Caco-2 (cell line): ENCODE data around the gene KRT6C. TPM values are rescaled to one million over a fixed set of nuclear protein-coding genes. Genes with fewer than 3 reads are reported as not detected.
"Not testable (repeated sequence)": the region's sequence is repeated elsewhere in the genome, so short reads cannot be mapped to it uniquely, and the experiment has no call there.

Source experiments
- BruUV-seq: library from RNA; stranded (reverse); fragments of 400-500 nt; replicated peaks from 2 replicates; lab custom pipeline; 2021; lab: Mats Ljungman, UMichigan
- CTCF ChIA-PET: fragments of 300-600 bp; sonication (Branson Sonifier 250); formaldehyde crosslinking; loops from one replicate; lab custom pipeline; 2022; ENCODE audit warnings: antibody characterized with exemption; lab: Charles Lee
- POLR2A ChIA-PET: fragments of 300-600 bp; sonication (Branson Sonifier 250); formaldehyde crosslinking; loops from one replicate; lab custom pipeline; 2022; ENCODE audit warnings: antibody characterized with exemption; lab: Charles Lee
- DNase-seq, 2 experiments: peaks; one replicate each; pipeline versions ENCODE4 v3.0.0 to v3.0.0-alpha.2; 2020 to 2022
- H3K27me3 ChIP-seq: replicated peaks from 2 replicates; pipeline ENCODE4 v1.6.0; 2011; ENCODE audit warnings: low read length; ENCODE audit not compliant: control insufficient read depth, insufficient read depth
- H3K36me3 ChIP-seq: 2 replicates; pipeline ENCODE4 v1.5.1; 2011; ENCODE audit warnings: low read length; ENCODE audit not compliant: control insufficient read depth, insufficient read depth
- H3K4me1 ChIP-seq: fragments of 250-450 bp; sonication (Bioruptor Pico); 2 replicates; pipeline ENCODE4 v1.5.1; 2020; ENCODE audit warnings: mild to moderate bottlenecking
- H3K4me3 ChIP-seq: 2 replicates; pipeline ENCODE4 v1.5.1; 2011; ENCODE audit warnings: low read depth, mild to moderate bottlenecking, control low read depth, low read length
- H3K9me3 ChIP-seq: fragments of 250-450 bp; sonication (Bioruptor Pico); 2 replicates; pipeline ENCODE4 v1.5.1; 2020; ENCODE audit warnings: mild to moderate bottlenecking, moderate library complexity
- H3K27ac Mint-ChIP-seq: one replicate; pipeline ENCODE4 v1.8.0; 2022; ENCODE audit warnings: mixed read lengths; ENCODE audit not compliant: unreplicated experiment
- H3K27me3 Mint-ChIP-seq: one replicate; pipeline ENCODE4 v1.8.0; 2022; ENCODE audit warnings: mixed read lengths; ENCODE audit not compliant: insufficient read depth, unreplicated experiment
- H3K36me3 Mint-ChIP-seq: one replicate; pipeline ENCODE4 v1.8.0; 2022; ENCODE audit warnings: mild to moderate bottlenecking, mixed read lengths; ENCODE audit not compliant: insufficient read depth, unreplicated experiment
- H3K4me1 Mint-ChIP-seq: one replicate; pipeline ENCODE4 v1.8.0; 2022; ENCODE audit warnings: low read depth, mixed read lengths; ENCODE audit not compliant: unreplicated experiment
- H3K4me3 Mint-ChIP-seq: one replicate; pipeline ENCODE4 v1.8.0; 2022; ENCODE audit warnings: mild to moderate bottlenecking, moderate library complexity, mixed read lengths; ENCODE audit not compliant: unreplicated experiment
- H3K9me3 Mint-ChIP-seq: one replicate; pipeline ENCODE4 v1.8.0; 2022; ENCODE audit warnings: mixed read lengths; ENCODE audit not compliant: unreplicated experiment
- CTCF ChIP-seq, 2 experiments: fragments of 200-600 bp in 1 of 2; IDR thresholded peaks; 1 replicate in 1 of 2; 2 replicates in 1 of 2; pipeline versions ENCODE4 v1.5.1 to v1.8.0; 2011 to 2022; ENCODE audit warnings: antibody characterized with exemption in 1 of 2, control low read depth in 1 of 2, inconsistent platforms in 1 of 2, low read depth in 1 of 2, low read length in 1 of 2, mild to moderate bottlenecking in 1 of 2, moderate library complexity in 1 of 2; ENCODE audit not compliant: insufficient read depth in 1 of 2, severe bottlenecking in 1 of 2, unreplicated experiment in 1 of 2
- intact Hi-C: fragments of 100-400 bp; cut with micrococcal nuclease; formaldehyde crosslinking; loops from one replicate; pipeline ENCODE4 v1.10.0; 2022; ENCODE audit not compliant: unreplicated experiment
- total RNA-seq: library from RNA; stranded (reverse); gene quantifications from 2 replicates; pipeline ENCODE4 v1.2.3, GENCODE V29; 2022

KRT6C gene
- total RNA-seq, 1 experiment from 2014 or later = not detected

- Histone ChIP-seq H3K4me3 (no peak overlapping the region), H3K36me3 (no peaks in the 10 kb centered on the region), H3K9me3 (peaks cover 8% of the 10 kb centered on the region; the same call in 1 of the 2 replicates), H3K4me1 (no peaks in the 10 kb centered on the region), H3K27me3 (no peaks in the 10 kb centered on the region)
- H3K9me3 Mint-ChIP-seq = peaks cover 12% of the 10 kb centered on the region
- H3K27ac Mint-ChIP-seq = no peak overlapping the region
- CTCF ChIA-PET = no interaction called here
- H3K36me3 Mint-ChIP-seq = no peaks in the 10 kb centered on the region
- TF ChIP-seq CTCF (IDR thresholded peaks at IDR 0.05; ENCODE audit: insufficient read depth in 1 of 2, low read depth in 1 of 2, low read length in 1 of 2, severe bottlenecking in 1 of 2, unreplicated experiment in 1 of 2) = no peak
- no peaks in the 10 kb centered on the region for H3K4me1 Mint-ChIP-seq
- BruUV-seq = no TSS peak
- no peak overlapping the region for H3K4me3 Mint-ChIP-seq
- intact Hi-C loops = no loop called here
- DNase-seq = no peak
- POLR2A ChIA-PET = no interaction called here
- H3K27me3 Mint-ChIP-seq = peaks cover 27% of the 10 kb centered on the region
Measured at GRCh38 chr12:52488736-52489135, 15.1 kb upstream of the KRT6C start.

- H3K4me1 Mint-ChIP-seq, H3K4me1 ChIP-seq, H3K36me3 ChIP-seq, BruUV-seq, intact Hi-C loops, H3K4me3 ChIP-seq, DNase-seq, H3K36me3 Mint-ChIP-seq, H3K27ac Mint-ChIP-seq, H3K27me3 ChIP-seq, POLR2A ChIA-PET, CTCF ChIA-PET, H3K4me3 Mint-ChIP-seq, H3K9me3 ChIP-seq: not testable (repeated sequence)
- peaks cover 31% of the 10 kb centered on the region for H3K27me3 Mint-ChIP-seq
- H3K9me3 Mint-ChIP-seq = peaks cover 12% of the 10 kb centered on the region
Measured at GRCh38 chr12:52487744-52488443, 14.3 kb upstream of the KRT6C start.

- no peak for TF ChIP-seq CTCF (IDR thresholded peaks at IDR 0.05; ENCODE audit: insufficient read depth in 1 of 2, low read depth in 1 of 2, low read length in 1 of 2, severe bottlenecking in 1 of 2, unreplicated experiment in 1 of 2)
- no peaks in the 10 kb centered on the region for H3K36me3 Mint-ChIP-seq
- no peak overlapping the region for H3K27ac Mint-ChIP-seq
- H3K4me3 Mint-ChIP-seq = no peak overlapping the region
- no peaks in the 10 kb centered on the region for H3K4me1 ChIP-seq
- no peak overlapping the region for H3K4me3 ChIP-seq
- no peaks in the 10 kb centered on the region for H3K4me1 Mint-ChIP-seq
- H3K36me3 ChIP-seq = no peaks in the 10 kb centered on the region
- peaks cover 8% of the 10 kb centered on the region; the same call in 1 of the 2 replicates for H3K9me3 ChIP-seq
- BruUV-seq = no TSS peak
- ChIA-PET CTCF (no interaction called here), POLR2A (no interaction called here)
- no peak for DNase-seq
- peaks cover 12% of the 10 kb centered on the region for H3K9me3 Mint-ChIP-seq
- no peaks in the 10 kb centered on the region for H3K27me3 ChIP-seq
- peaks cover 31% of the 10 kb centered on the region for H3K27me3 Mint-ChIP-seq
- intact Hi-C loops = no loop called here
Measured at GRCh38 chr12:52487211-52487610, 13.6 kb upstream of the KRT6C start.
